ENCODE results near the gene SVOP. TPM values are rescaled to one million over a fixed set of nuclear protein-coding genes. Genes with fewer than 3 reads are reported as not detected.
"Not testable (repeated sequence)": the region's sequence is repeated elsewhere in the genome, so short reads cannot be mapped to it uniquely, and the experiment has no call there.

SVOP gene
- total RNA-seq, 4 donors from 2014 or later, result not detected

- Histone ChIP-seq H3K36me3 (no peaks in the 10 kb centered on the region), H3K27ac (no peak overlapping the region), H3K4me3 (no peak overlapping the region), H3K9me3 (no peaks in the 10 kb centered on the region), H3K27me3 (peaks cover 0 to 10% of the 10 kb centered on the region in 2 donors), H3K4me1 (peaks cover 0 to 5% (median 0%) of the 10 kb centered on the region in 4 donors)
- no peak for DNase-seq (ENCODE audit: low spot score in 2 of 2)
- WGBS, 2 donors, result 69 to 70% methylated on average over 8 of the region's 8 CpGs
- TF ChIP-seq POLR2A (IDR thresholded peaks at IDR 0.05), result no peak
- TF ChIP-seq EP300 (IDR thresholded peaks at IDR 0.05), result no peak
- no peak for TF ChIP-seq CTCF (IDR thresholded peaks at IDR 0.05)
Measured at GRCh38 chr12:109047081-109047805, 26.4 kb upstream of the SVOP start.

- Histone ChIP-seq H3K36me3 (no peaks in the 10 kb centered on the region), H3K27me3 (peaks cover 0 to 10% of the 10 kb centered on the region in 2 donors), H3K4me1 (no peaks in the 10 kb centered on the region), H3K9me3 (peaks cover 0 to 9% (median 0%) of the 10 kb centered on the region in 4 donors), H3K4me3 (no peak overlapping the region), H3K27ac (no peak overlapping the region)
- no peak for DNase-seq (ENCODE audit: low spot score in 2 of 2)
- no peak for TF ChIP-seq CTCF (IDR thresholded peaks at IDR 0.05)
- TF ChIP-seq POLR2A (IDR thresholded peaks at IDR 0.05), result no peak
- no peak for TF ChIP-seq EP300 (IDR thresholded peaks at IDR 0.05)
- WGBS, 2 donors, result 84 to 92% methylated on average over 5 of the region's 5 CpGs
Measured at GRCh38 chr12:109044241-109044640, 23.4 kb upstream of the SVOP start.

GRCh38 chr12:109036975-109037374 is 16.1 kb upstream of the SVOP start:
- H3K9me3 ChIP-seq, result peaks cover 0 to 32% (median 3%) of the 10 kb centered on the region in 4 donors
- DNase-seq (ENCODE audit: low spot score in 2 of 2), result no peak
- 71 to 79% methylated on average over 1 of the region's 1 CpG for WGBS, 2 donors
- H3K27ac ChIP-seq, result no peak overlapping the region
- TF ChIP-seq EP300 (IDR thresholded peaks at IDR 0.05) (no peak), POLR2A (IDR thresholded peaks at IDR 0.05) (no peak), CTCF (IDR thresholded peaks at IDR 0.05) (no peak)
- no peak overlapping the region for H3K4me3 ChIP-seq
- H3K36me3 ChIP-seq, result no peaks in the 10 kb centered on the region
- no peaks in the 10 kb centered on the region for H3K4me1 ChIP-seq
- H3K27me3 ChIP-seq, result no peaks in the 10 kb centered on the region

GRCh38 chr12:109033239-109034196 is 12.7 kb upstream of the SVOP start:
- TF ChIP-seq POLR2A (IDR thresholded peaks at IDR 0.05) (no peak), CTCF (IDR thresholded peaks at IDR 0.05) (no peak), EP300 (IDR thresholded peaks at IDR 0.05) (no peak)
- H3K4me1 ChIP-seq, result no peaks in the 10 kb centered on the region
- H3K4me3 ChIP-seq, result no peak overlapping the region
- no peaks in the 10 kb centered on the region for H3K36me3 ChIP-seq
- H3K27ac ChIP-seq, result no peak overlapping the region
- H3K9me3 ChIP-seq, result peaks cover 0 to 23% (median 3%) of the 10 kb centered on the region in 4 donors
- H3K27me3 ChIP-seq, result no peaks in the 10 kb centered on the region
- WGBS, 2 donors, result 41 to 44% methylated on average over 7 of the region's 7 CpGs
- no peak for DNase-seq (ENCODE audit: low spot score in 2 of 2)

DNA sequence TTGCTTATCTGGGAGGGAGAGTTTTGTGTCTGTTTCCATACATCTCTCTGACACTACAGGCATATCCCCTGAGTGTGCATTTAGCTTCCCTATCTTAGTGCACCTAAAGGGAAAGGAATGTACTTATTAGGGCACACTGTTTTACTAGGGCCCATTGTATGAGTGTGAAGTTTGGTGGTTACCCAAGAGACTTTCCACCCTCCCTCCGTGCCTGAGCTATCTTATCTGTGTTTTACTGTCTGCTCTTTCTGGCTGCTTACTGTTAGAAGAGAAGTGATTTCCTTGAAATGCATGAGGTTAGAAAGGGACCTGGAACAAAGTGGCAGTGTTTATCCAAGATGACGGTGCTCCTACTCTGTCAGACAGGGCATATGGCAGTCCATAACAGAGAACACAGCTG is 8.5 kb upstream of the SVOP start:
- Histone ChIP-seq H3K27me3 (no peaks in the 10 kb centered on the region), H3K4me1 (no peaks in the 10 kb centered on the region), H3K4me3 (no peak overlapping the region), H3K36me3 (no peaks in the 10 kb centered on the region), H3K9me3 (no peaks in the 10 kb centered on the region), H3K27ac (no peak overlapping the region)
- 52 to 57% methylated on average over 2 of the region's 2 CpGs for WGBS, 2 donors
- TF ChIP-seq CTCF (IDR thresholded peaks at IDR 0.05) (no peak), POLR2A (IDR thresholded peaks at IDR 0.05) (no peak)
- no peak for DNase-seq (ENCODE audit: low spot score in 2 of 2)

GRCh38 chr12:109028624-109029023 is 7.8 kb upstream of the SVOP start:
- not testable (repeated sequence) for H3K36me3 ChIP-seq; H3K9me3 ChIP-seq; H3K4me3 ChIP-seq; H3K27ac ChIP-seq; H3K4me1 ChIP-seq; H3K27me3 ChIP-seq; DNase-seq (ENCODE audit: low spot score in 2 of 2)
- 61 to 75% methylated on average over 2 to 3 of the region's 3 CpGs for WGBS, 2 donors

Data from tibial nerve (tissue), 4 donors.